Suprapubic skin (tissue), 4 donors: ENCODE results near the gene VWA7. TPM values are rescaled to one million over a fixed set of nuclear protein-coding genes. Genes with fewer than 3 reads are reported as not detected.

Experiments
- DNase-seq, 2 donors: peaks; one replicate each; pipeline ENCODE4 v3.0.0-alpha.2; 2019; ENCODE audit warnings: low spot score in 2 of 2
- H3K27ac ChIP-seq: fragments of 200-600 bp; sonication (generic); one replicate; pipeline ENCODE4 v1.5.1; 2019
- H3K27me3 ChIP-seq: fragments of 200-600 bp; sonication (generic); one replicate; pipeline ENCODE4 v1.5.1; 2019
- H3K36me3 ChIP-seq: fragments of 200-600 bp; sonication (generic); one replicate; pipeline ENCODE4 v1.5.1; 2019
- H3K4me1 ChIP-seq: fragments of 200-600 bp; sonication (generic); one replicate; pipeline ENCODE4 v1.5.1; 2019
- H3K4me3 ChIP-seq: fragments of 200-600 bp; sonication (generic); one replicate; pipeline ENCODE4 v1.5.1; 2019; ENCODE audit warnings: mild to moderate bottlenecking
- H3K9me3 ChIP-seq: fragments of 200-600 bp; sonication (generic); one replicate; pipeline ENCODE4 v1.5.1; 2019
- EP300 ChIP-seq: sonication (generic); formaldehyde crosslinking; IDR thresholded peaks from one replicate; pipeline ENCODE4 v1.6.1; 2017; ENCODE audit warnings: antibody characterized with exemption
- POLR2A ChIP-seq, 2 donors: fragments of 450-650 bp; IDR thresholded peaks; one replicate each; pipeline ENCODE4 v1.6.1; 2017; ENCODE audit warnings: antibody characterized with exemption in 2 of 2, mild to moderate bottlenecking in 2 of 2, moderate library complexity in 2 of 2
- POLR2AphosphoS5 ChIP-seq, 3 donors: sonication (generic); formaldehyde crosslinking; IDR thresholded peaks; one replicate each; pipeline ENCODE4 v1.6.1; 2017; ENCODE audit warnings: antibody characterized with exemption in 3 of 3
- WGBS: methylation state at CpG from one replicate; pipeline ENCODE4 v1.1.5; 2018; 5-methylcytosine and 5-hydroxymethylcytosine counted together
- total RNA-seq, 4 donors: library from RNA; depleted of rRNA; stranded (reverse); fragments of >200 nt; gene quantifications; one replicate each; pipeline ENCODE4 v1.1.0, GENCODE V29; 2016
- TF ChIP-seq, protein P1 (sequence below), 2 donors: fragments of 200-600 bp in 1 of 2; fragments of 450-650 bp in 1 of 2; sonication (generic) in 1 of 2; IDR thresholded peaks; one replicate each; pipeline ENCODE4 v1.5.1; 2016 to 2019; ENCODE audit warnings: antibody characterized with exemption in 2 of 2, mild to moderate bottlenecking in 1 of 2, moderate library complexity in 1 of 2

The VWA7 gene
- total RNA-seq, 4 donors from 2014 or later: 1.3 to 3.3 (median 2.3) TPM

DNA sequence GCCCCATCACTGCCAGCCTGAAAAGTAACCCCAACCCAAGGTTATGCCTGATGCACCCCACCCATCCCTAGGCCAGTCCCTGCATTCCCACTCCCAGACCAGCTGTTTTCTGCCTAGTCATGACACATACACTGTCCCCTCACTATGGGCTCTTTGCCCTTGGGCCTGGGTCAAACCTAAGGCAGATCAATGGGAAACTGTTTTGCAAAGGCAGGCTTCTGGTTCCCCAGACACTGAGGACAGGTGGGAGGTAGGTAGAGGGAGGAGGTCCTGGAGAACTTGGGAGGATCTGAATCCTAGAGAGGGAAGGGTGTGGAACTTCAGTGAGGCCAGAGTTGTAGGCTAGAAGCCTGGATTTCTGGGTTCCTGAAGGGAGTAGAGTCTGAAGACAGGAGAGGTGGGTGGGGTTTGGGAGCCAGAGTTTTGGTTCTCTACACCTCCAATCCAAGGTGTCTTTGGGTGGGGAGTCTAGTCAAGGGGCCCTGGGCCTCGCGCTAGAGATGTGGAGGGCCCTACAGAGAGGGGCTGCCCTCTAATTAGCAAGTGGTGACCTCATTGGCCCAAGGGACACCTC lies 42.8 kb downstream of the VWA7 start:
- Histone ChIP-seq H3K36me3 (peaks cover 40% of the 10 kb centered on the region), H3K27me3 (no peaks in the 10 kb centered on the region), H3K4me3 (peak overlapping the region; percentile 75), H3K9me3 (no peaks in the 10 kb centered on the region), H3K27ac (peak overlapping the region; percentile 89), H3K4me1 (peaks cover 78% of the 10 kb centered on the region)
- 8% methylated on average over 2 of the region's 2 CpGs for WGBS
- peak in 1 of 2 donors; percentile 77 for DNase-seq
- TF ChIP-seq POLR2A (IDR thresholded peaks at IDR 0.05): no peak
- no peak for TF ChIP-seq POLR2AphosphoS5 (IDR thresholded peaks at IDR 0.05)
- TF ChIP-seq, protein P1, sequence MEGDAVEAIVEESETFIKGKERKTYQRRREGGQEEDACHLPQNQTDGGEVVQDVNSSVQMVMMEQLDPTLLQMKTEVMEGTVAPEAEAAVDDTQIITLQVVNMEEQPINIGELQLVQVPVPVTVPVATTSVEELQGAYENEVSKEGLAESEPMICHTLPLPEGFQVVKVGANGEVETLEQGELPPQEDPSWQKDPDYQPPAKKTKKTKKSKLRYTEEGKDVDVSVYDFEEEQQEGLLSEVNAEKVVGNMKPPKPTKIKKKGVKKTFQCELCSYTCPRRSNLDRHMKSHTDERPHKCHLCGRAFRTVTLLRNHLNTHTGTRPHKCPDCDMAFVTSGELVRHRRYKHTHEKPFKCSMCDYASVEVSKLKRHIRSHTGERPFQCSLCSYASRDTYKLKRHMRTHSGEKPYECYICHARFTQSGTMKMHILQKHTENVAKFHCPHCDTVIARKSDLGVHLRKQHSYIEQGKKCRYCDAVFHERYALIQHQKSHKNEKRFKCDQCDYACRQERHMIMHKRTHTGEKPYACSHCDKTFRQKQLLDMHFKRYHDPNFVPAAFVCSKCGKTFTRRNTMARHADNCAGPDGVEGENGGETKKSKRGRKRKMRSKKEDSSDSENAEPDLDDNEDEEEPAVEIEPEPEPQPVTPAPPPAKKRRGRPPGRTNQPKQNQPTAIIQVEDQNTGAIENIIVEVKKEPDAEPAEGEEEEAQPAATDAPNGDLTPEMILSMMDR (IDR thresholded peaks at IDR 0.05): no peak
- no peak for TF ChIP-seq EP300

DNA sequence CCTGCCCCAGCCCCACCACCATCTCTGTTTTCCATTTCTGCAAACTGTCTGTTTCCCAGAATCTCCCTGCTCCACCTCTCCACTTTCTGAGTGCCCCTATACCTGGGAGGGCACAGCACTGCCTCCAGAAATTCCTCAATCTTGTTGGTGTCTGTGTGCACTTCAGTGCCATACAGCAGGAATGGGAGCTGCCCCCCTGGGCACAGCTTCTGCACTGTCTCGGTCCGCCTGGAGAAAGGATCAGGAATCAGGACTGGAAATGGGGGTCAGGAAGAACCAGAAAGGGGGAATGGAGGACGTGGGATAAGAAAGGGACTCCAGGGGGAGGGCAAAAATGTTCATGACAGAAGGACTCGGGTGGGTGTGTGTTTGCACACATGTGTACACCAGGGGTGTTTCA lies 43.4 kb downstream of the VWA7 start:
- peaks cover 78% of the 10 kb centered on the region for H3K4me1 ChIP-seq
- TF ChIP-seq POLR2A (IDR thresholded peaks at IDR 0.05): no peak
- no peak for TF ChIP-seq EP300
- TF ChIP-seq, protein P1 (IDR thresholded peaks at IDR 0.05): no peak
- no peak for TF ChIP-seq POLR2AphosphoS5 (IDR thresholded peaks at IDR 0.05)
- peak overlapping the region; percentile 75 for H3K4me3 ChIP-seq
- peaks cover 40% of the 10 kb centered on the region for H3K36me3 ChIP-seq
- H3K27ac ChIP-seq: peak overlapping the region; percentile 89
- DNase-seq: no peak
- H3K9me3 ChIP-seq: no peaks in the 10 kb centered on the region
- WGBS: 77% methylated on average over 4 of the region's 4 CpGs
- no peaks in the 10 kb centered on the region for H3K27me3 ChIP-seq

DNA sequence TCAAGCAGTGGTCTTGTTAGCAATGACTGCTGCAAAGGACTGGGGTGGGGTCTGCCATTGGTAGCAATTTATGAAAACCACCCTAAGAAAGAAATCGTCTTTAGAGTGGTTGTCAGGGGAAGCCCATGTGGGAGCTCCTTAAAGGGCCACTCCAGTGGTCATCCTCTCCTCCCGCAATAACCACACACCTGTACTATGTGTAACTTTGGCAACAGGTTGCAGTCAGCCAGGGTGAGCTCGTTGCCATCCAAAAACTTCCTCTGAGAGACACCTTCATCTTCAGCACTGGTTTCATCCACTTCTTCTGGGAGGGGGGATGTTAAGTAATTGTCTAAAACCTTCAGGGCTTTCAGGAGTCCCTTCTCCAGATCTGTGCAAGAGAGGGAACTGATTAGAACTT lies 45.1 kb downstream of the VWA7 start:
- no peak overlapping the region for H3K4me3 ChIP-seq
- H3K27ac ChIP-seq: no peak overlapping the region
- H3K36me3 ChIP-seq: peaks cover 52% of the 10 kb centered on the region
- WGBS: 66% methylated on average over 3 of the region's 3 CpGs
- TF ChIP-seq EP300 (no peak), POLR2AphosphoS5 (IDR thresholded peaks at IDR 0.05) (no peak), POLR2A (IDR thresholded peaks at IDR 0.05) (no peak)
- TF ChIP-seq, protein P1 (IDR thresholded peaks at IDR 0.05): no peak
- peaks cover 73% of the 10 kb centered on the region for H3K4me1 ChIP-seq
- H3K9me3 ChIP-seq: no peaks in the 10 kb centered on the region
- DNase-seq: no peak
- no peaks in the 10 kb centered on the region for H3K27me3 ChIP-seq

DNA sequence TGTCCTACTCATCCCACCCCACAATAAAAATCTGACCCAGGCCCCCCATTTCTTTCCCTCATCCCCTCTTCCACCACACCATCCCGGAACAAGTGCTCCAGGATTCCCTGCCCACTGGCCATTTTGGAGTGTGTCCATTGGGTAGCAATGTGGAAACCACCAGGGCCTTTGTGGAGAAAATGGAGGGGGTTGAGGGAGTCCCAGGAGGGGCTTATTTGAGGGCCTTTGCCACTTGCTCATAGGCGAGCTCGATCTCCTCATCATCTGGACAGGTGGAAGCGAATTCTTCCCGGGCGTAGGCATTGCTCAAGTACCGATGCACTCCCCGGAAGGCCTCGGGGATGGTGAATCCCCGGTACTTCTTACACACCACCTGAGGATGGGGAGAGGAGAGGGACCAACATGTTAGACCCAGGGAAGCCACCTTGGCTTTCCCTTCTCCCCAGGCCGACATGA lies 46.5 kb downstream of the VWA7 start:
- 70% methylated on average over 11 of the region's 11 CpGs for WGBS
- H3K9me3 ChIP-seq: no peaks in the 10 kb centered on the region
- peak overlapping the region; percentile 91 for H3K27ac ChIP-seq
- peaks cover 71% of the 10 kb centered on the region for H3K4me1 ChIP-seq
- H3K27me3 ChIP-seq: no peaks in the 10 kb centered on the region
- H3K4me3 ChIP-seq: peak overlapping the region; percentile 73
- peaks cover 65% of the 10 kb centered on the region for H3K36me3 ChIP-seq
- TF ChIP-seq POLR2A (IDR thresholded peaks at IDR 0.05) (no peak), POLR2AphosphoS5 (IDR thresholded peaks at IDR 0.05) (no peak), EP300 (no peak)
- TF ChIP-seq, protein P1 (IDR thresholded peaks at IDR 0.05): no peak
- no peak for DNase-seq

DNA sequence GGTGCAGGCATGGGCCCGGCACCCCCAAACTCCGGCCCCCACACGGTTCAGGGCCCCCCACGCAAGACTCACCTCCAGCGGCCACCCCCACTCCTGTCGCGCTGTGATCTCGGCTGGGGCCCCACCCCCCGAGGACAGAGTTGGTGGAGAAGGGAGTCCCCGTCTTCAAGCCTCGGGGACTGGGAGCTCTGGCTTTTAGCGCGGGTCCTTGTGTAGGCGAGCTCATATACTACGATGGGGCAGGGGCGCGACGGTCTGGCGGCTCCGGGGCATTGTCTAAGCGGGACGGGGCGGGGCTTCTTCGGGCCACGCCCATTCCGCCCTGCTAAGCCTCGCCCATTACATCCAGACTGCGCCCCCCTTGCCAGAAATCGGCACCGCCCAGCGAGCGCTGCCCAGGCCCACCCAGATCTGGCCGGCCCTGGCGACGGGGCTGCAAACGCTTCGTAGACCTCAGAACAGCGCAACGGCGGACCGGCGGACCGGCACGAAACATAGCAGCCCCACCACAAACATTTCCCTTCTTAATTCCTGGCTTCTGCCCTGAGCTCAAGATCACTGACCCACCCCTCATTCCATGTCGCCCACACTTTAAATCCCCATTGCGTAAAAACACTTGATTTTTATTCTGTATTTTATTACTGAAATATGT lies 47.0 kb downstream of the VWA7 start:
- peak; percentile 95 to 96 for DNase-seq
- Histone ChIP-seq H3K4me1 (peaks cover 68% of the 10 kb centered on the region), H3K36me3 (peaks cover 65% of the 10 kb centered on the region)

More for the DNA sequence above, 47.0 kb downstream of the VWA7 start:
- Histone ChIP-seq H3K27ac (peak overlapping the region; percentile 91), H3K27me3 (no peaks in the 10 kb centered on the region), H3K9me3 (no peaks in the 10 kb centered on the region), H3K4me3 (peak overlapping the region; percentile 73)
- no peak for TF ChIP-seq EP300
- TF ChIP-seq POLR2AphosphoS5 (IDR thresholded peaks at IDR 0.05): peak in 1 of 3 donors; percentile 58
- TF ChIP-seq, protein P1 (IDR thresholded peaks at IDR 0.05): no peak
- TF ChIP-seq POLR2A (IDR thresholded peaks at IDR 0.05): peak in 1 of 2 donors; percentile 39
- WGBS: 24% methylated on average over 11 of the region's 46 CpGs
